NK-92 treated with Interleukin-12 subunit alpha and Interleukin-12 subunit beta, amount 100 ng/mL, for 24 hours (cell line): ENCODE data around the gene PTPN9.
"Not testable (repeated sequence)": the region's sequence is repeated elsewhere in the genome, so short reads cannot be mapped to it uniquely, and the experiment has no call there.

Experiments
- DNase-seq: peaks from one replicate; lab custom pipeline; 2025; lab: John Stamatoyannopoulos, UW

The PTPN9 gene

DNA sequence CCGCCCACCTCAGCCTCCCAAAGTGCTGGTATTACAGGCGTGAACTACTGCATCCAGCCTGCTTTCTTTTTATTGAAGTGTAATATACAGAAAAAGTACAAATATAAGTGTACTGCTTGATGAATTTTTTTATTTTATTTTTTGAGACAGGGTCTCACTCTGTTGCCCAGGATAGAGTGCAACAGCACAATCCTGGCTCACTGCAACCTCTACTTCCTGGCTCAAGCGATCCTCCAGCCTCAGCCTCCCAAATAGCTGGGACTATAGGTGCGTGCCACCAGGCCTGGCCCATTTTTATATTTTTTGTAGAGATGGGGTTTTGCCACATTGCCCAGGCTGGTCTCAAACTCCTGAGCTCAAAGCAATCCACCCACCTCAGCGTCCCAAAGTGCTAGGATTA lies 3.8 kb upstream of the PTPN9 start:
- DNase-seq, result not testable (repeated sequence)

DNA sequence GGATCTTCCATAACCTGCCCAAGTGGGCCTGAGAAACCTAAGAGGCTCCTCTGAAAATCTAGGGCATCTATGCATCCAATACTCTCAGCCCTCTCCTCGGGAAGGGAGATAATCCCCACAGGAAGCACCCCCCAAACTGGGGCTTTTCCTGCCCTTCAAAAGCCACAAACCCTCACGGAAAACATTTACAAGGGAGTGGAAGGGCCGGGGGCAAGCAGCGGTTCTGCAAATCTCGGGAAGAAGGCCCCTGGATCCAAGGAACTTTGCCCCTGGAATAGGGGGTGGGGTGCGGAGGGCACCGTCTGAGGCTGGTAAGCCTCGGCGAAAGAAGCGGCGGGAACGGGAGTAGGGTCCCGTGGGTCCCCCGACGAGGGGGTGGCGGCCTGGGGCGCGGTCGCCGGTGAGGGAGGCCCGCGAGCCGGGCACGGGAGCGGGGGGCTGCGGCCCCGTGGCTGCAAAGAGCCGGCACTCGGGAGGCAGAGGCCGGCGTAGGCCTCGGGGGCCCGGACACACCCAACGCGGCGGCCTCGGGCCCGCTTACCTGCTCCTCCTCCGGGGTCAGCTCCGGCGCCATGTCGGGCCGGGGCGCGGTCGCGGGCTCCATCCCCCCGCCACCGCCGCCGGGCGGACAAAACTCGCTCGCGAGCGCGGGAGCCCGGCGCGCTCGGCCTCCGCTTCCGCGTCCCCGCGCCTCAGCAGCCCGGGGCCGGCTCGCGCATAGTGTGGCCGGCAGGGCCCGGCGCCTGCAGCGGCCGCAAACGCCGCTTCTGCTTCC lies 755 bp downstream of the PTPN9 start:
- DNase-seq, result peak; percentile 21

DNA sequence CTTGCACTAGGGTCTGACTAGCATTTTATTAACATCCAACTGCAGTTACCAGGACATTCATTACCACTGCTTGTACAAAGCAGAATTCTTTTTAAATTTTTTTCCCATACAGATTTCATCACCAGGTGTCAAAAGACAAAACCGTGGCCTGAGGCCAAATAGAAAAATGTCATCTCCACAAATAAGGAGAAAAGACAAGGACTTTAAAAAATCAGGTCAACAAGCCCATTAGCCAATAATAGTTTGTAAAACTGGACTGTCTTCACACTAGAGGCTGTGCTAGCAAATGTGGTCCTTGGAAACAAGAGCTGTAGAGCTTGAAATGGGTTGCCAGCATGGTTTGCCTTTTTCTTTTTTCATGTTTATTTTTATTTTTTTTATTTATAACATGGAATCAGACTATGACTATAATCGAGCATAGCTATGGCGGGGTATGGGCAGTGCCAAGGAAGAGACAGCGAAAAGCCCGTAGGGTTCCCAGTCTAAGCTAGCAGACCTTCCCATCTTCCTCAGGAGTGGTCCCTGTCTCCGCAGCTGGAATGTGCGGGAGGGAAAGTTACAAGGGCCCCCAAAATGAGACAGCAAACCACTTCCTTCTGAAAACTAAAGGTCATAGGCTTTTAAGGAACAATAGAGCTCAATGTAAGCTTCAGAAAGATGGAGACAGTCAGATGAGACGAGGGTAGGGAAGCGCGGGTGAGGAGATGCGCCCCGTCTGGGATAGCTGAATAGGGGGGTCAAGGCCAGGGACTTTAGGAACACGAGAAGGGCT lies 1.5 kb downstream of the PTPN9 start:
- no peak for DNase-seq

DNA sequence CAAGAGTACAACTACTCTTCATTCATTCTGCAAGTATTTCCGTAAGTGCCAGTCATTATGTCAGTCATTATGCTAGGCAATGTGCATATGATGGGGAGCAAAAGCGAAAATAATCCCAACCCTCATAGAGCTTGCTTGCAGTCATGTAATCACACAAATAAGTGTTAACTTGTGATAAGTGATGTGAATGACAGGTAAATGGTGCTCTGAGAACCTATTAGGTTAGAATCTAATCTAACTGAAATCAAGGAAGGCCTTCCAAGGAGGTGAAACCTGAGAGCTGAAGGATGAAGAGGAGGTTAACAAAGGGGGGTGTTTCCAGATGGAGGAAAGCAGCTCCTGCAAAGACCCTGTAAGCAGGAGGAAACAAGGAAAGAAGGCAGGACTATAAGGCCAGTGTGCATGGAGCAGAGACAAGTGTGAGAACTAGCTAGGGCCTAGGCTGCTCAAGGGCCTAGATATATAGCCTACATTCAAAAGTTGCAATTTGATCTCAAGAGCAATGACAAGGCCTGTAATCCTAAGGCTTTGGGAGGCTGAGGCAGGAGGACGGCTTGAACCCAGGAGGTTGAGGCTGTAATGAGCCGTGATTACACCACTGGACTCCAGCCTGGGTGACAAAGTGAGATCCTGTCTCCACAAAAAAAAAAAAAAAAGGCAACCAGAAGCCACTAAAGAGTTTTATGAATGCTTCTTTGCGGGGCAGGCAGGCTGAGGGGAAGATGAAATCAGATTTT lies 5.3 kb downstream of the PTPN9 start:
- DNase-seq, result no peak

DNA sequence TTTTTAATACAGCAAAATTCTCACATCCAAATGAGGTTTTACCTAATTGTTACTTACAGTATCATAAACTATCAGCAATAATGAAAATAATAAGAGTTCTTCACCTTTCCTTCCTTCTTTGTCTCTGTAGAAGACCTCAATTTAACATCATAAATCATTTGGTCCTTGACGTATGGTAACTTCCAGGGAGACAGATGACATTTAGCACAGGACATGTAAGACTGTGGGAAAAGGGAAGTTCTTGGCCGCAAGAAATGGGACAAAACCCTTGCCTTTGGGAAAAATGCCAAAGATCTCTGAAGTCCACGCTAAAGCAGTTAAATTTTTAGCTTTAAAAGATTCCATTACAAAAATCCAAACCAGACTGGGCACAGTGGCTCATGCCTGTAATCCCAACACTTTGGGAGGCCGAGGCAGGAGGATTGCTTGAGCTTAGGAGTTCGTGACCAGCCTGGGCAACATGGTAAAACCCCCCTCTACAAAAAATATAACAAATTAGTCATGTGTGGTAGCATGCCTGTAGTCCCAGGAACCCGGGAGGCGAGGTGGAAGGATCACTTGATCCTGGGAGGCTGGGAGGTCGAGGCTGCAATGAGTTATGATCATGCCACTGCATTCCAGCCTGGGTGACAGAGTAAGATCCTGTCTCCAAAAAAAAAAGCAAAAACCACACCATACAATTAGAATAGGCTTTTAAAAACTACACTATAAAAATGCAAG lies 8.8 kb downstream of the PTPN9 start:
- no peak for DNase-seq

DNA sequence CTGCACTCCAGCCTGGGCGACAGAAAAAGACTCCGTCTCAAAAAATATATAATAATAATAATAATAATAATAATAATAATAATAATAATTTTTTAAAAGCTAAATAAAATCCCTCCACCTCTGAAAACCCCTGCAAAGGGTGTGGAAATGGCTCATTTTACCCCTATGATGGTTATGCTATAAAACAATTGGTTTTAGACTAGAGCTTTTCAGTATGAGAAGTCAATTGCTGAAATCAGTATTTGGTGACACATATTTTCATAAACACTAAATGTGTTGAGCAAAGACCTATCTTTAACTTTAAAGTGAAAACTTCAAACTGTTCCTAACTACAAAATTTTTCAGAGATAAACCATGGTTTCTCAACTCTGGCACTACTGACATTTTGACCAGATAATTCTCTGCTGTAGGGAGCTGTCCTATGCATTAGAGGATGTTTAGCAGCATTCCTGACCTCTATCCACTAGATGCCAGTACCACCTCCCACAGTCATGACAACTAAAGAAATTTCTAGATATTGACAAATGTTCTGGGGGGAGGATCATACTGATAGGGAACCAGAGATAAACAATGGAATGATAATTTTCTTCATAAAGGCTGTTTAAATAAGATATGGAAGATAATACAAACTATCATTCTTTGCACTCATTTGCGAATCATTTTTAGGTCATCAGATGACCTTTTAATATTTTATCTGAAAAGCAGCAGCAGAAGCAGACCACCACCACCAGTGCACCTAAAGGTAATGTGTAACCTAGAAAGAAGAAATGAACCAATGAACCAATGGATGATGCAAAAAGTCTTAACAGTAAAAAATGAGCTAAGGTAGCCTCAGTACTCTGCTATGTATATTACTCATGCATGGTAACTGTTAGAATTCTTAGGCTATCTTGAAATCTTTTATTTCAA lies 13.8 kb downstream of the PTPN9 start:
- no peak for DNase-seq

DNA sequence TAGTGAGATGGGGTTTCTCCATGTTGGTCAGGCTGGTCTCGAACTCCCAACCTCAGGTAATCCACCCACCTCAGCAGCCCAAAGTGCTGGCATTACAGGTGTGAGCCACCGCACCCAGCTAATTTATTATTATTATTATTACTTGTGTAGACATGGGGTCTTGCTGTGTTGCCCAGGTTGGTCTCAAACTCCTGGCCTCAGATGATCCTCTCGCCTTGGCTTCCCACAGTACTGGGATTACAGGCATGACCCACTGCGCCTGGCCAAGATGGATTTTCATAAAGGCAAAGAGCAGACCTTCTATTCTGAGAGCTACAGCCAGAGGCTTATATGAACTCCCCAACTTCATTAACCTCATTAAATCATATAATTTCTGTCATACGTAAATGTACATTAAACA lies 17.2 kb downstream of the PTPN9 start:
- no peak for DNase-seq

DNA sequence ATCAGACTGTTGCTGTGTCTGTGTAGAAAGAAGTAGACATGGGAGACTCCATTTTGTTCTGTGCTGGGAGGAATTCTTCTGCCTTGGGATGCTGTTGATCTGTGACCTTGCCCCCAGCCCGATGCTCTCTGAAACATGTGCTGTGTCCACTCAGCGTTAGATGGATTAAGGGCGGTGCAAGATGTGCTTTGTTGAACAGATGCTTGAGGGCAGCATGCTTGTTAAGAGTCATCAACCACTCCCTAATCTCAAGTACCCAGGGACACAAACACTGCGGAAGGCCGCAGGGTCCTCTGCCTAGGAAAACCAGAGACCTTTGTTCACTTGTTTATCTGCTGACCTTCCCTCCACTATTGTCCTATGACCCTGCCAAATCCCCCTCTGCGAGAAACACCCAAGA lies 19.8 kb downstream of the PTPN9 start:
- DNase-seq, result not testable (repeated sequence)

DNA sequence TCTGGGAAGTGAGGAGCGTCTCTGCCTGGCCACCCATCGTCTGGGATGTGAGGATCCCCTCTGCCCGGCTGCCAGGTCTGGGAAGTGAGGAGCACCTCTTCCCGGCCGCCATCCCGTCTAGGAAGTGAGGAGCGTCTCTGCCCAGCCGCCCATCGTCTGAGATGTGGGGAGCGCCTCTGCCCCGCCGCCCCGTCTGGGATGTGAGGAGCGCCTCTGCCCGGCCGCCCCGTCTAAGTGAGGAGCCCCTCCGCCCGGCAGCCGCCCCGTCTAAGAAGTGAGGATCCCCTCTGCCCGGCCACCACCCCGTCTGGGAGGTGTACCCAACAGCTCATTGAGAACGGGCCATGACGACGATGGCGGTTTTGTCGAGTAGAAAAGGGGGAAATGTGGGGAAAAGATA lies 20.2 kb downstream of the PTPN9 start:
- not testable (repeated sequence) for DNase-seq

DNA sequence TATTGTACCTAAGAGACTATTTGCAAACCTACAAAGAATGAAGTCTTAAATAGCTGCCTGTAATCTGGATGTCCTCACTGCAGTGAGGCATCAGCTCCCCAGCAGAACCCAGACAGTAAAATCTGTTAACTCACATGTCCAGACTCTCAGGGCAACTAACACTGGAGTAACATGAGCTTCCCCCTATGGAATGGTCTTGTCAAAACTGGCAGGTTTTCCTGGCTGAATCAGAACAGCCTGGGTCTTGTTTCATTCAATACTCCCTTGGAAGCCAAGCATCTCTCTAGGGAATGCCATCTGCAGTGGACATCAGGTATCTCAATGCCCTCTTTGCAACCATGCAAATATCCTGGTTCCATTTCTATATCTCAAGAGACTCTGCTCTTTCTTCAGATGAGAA lies 24.4 kb downstream of the PTPN9 start:
- no peak for DNase-seq

DNA sequence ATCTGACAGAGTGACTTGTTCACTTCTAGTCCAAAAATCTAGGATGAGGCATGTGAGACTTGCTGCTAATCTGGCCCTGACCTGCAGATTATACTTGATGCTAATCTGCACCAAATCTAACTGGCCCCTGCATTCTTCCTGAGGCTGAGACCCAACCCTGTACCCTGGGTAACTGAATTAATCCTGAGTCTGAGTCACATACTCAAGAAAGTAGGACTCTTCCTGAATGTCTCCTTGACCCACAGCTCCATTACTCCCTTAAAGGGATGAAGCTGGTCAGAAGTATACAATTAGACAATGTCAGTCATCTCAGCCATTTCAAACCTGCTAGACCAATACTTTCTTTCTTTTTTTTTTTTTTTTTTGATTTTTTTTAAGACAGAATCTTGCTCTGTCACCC lies 25.5 kb downstream of the PTPN9 start:
- DNase-seq, result no peak

DNA sequence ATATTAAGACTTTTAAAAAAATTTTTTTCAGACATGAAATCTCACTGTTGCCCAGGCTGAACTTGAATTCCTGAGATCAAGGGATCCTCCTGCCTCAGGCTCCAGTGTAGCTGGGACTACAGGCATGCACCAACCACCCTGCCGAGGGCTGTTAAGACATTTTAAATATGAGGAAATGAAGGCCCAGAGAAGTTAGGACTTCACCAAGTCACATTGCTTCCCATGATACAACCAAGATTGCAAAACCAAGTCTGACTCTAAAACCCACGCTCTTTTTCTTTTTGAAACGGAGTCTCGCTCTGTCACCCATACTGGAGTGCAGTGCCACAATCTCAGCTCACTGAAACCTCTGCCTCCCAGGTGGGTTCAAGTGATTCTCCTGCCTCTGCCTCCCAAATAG lies 28.0 kb downstream of the PTPN9 start:
- DNase-seq, result no peak

DNA sequence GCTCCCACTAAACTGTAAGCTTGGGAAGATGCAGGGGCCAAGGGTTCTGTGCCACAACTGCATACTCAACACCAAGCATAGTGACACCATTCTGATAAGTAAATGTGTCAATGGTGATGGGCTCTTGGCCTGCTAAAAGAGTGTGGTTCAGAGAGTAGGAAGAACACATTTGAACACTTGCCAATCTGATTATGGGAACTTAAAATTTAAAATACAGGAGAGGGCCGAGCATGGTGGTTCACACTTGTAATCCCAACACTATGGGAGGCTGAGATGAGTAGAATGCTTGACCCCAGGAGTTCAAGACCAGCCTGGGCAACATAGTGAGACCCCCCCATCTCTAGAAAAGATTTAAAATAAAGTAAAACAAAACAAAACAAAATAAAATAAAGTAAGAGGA lies 34.1 kb downstream of the PTPN9 start:
- DNase-seq, result no peak

DNA sequence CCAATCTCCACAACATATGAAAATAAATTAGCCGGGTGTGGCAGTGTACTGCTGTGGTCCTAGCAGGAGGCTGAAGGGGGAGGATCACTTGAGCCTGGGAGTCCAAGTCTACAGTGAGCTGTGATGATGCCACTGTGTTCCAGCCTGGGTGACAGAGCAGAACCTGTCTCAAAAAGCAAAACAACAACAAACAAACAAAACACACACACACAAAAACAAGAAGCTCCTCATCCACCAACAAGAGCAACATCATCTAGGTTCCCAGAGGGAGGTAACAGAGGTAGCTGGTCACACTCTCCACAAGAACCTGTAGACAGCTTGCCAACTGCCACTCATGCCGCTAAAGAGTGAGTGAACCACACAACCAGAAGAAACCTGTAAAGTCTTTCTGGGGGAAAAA lies 34.8 kb downstream of the PTPN9 start:
- no peak for DNase-seq

DNA sequence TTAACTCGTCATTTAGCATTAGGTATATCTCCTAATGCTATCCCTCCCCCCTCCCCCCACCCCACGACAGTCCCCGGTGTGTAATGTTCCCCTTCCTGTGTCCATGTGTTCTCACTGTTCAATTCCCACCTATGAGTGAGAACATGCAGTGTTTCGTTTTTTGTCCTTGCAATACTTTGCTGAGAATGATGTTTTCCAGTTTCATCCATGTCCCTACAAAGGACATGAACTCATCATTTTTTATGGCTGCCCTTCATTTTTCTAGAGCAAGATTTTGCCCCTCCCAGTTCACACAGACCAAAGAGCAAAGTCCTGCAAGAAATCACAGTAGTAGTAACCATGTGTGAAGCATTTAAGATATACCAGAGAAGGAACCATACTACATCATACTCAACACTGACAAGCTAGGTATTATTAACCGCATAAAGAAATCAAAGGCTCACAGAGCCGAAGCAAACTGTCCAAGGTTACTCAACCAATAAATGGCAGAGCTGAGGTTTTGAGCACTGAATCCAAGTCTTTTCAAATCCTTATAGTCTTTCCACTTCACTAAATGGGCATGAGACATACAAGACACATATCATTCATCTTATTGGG lies 36.1 kb downstream of the PTPN9 start:
- DNase-seq, result not testable (repeated sequence)

DNA sequence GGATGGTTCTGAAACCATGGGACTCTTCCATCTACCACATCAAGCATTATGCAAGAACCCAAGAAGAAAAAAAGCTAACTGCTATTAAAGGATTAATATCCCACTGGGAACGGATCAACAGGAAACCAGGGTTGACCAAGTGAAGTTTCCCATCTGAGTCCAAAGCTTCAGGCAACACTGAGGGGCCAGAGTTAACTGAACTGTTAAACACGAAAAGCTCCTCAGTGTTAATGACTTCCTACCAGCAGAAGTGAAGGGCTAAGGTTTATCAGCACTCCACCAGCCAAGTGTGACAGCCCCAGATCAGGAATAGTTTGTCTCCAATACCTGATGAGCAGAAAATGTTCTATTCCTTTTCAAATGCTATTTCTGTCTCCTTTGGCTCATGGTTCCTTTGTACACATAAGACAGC lies 36.7 kb downstream of the PTPN9 start:
- DNase-seq, result no peak

DNA sequence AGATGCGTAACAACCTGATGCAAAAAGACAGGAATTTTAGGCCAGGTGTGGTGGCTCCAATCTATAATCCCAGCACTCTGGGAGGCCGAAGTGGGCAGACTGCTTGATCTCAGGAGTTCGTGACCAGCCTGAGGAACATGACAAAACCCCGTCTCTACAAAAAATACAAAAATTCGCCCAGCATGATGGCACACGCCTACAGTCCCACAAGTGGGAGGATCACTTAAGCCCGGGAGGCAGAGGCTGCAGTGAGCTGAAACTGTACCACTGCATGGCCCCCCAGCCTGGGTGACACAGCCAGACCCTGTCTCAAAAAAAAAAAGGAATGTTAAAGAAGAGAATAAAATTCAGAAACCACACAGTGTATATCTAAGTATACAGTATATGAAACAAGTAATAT lies 40.7 kb downstream of the PTPN9 start:
- no peak for DNase-seq

DNA sequence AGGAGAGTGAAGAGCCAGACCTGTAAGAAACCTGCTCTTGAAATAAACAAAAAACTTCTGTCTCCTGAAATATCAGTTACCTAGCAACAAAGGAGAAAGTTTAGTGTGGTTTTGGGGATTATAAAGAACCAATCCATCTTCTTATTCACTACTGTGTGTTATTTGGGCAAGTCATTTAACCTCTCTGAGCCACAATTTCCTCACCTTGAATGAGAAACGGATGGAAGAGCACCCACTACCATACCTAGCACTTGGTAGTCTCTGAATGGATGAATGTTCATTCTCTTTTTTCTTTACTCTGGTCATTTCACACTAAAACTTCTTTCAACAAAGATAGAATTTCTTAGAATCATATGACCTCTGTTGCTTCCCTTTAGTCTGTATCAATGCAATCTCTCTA lies 45.2 kb downstream of the PTPN9 start:
- no peak for DNase-seq

DNA sequence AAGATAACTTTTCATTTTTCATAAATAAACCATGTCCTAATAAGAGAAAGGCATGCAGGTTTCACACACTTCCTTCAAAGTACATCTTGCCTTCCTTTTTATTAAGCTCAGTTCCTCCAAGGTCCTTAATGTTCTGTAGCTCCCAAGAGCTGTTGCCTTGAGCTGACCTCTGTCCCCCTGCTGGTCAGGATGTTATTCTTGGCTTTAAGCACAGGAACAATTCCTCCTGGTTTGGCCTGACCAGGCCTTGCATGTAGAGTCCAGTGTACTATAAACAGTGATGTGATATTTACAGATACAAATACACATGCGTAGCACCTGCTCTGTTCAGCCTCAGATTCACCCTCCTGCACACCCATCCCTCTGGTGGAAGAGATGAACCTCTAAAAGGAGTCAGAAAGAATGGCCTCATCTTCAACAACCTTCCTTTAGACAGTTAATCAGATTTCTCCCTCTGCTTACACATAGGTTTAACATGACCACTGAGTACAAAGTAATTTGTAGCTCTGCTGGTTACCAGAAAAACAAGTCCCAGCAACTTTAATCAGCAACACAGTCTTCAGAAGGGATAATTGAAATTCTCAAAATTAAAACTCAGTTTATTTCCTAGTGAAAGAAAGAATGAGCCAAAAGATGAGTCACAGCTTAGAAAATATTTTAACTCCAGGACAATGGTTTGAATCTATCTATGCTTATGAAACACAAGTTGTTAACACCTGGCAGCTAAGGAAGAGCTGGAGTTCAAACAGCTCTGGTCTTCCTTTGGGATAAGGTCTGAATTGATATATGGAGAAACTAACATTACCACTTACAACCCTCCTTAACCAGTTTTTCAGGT lies 46.5 kb downstream of the PTPN9 start:
- no peak for DNase-seq

DNA sequence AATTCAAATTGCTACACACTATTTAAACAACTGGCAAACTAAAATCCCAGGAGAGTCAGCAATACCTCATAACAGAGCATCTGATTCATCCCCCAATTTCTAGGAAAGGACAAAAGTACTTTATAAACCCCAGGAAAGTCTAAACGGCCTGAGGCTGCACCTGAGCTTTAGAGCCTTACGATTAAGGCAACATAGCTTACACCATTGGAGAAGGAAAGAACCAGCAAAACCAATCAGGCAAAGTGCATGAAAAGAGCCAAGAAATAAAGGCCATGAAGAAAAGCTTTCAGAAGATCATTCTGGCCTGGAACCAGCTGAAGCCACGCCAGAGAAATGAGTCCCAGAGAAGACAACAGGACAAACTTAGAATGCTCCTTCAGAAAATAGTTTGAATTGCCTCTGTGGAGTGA lies 48.1 kb downstream of the PTPN9 start:
- DNase-seq, result no peak
